MM.1S (cell line): Measurements from ENCODE around the gene PROK1.

Experiments
- DNase-seq: peaks from one replicate; pipeline ENCODE4 v3.0.0-alpha.2; 2015
- H2AFZ ChIP-seq: fragments of 300-600 bp; sonication (generic); 2 replicates; pipeline ENCODE4 v1.6.0; 2016; ENCODE audit warnings: antibody characterized with exemption, low read length
- H3F3A ChIP-seq: fragments of 300-600 bp; sonication (generic); 2 replicates; pipeline ENCODE4 v1.6.1; 2016; ENCODE audit warnings: mild to moderate bottlenecking, antibody characterized with exemption, low read length, moderate library complexity, mixed read lengths; ENCODE audit not compliant: insufficient read depth
- H3K27ac ChIP-seq: fragments of 300-600 bp; sonication (generic); 2 replicates; pipeline ENCODE4 v1.5.1; 2016; ENCODE audit warnings: mild to moderate bottlenecking, low read length
- H3K27me3 ChIP-seq: fragments of 300-600 bp; sonication (generic); replicated peaks from 2 replicates; pipeline ENCODE4 v1.6.0; 2016; ENCODE audit warnings: low read length; ENCODE audit not compliant: insufficient read depth
- H3K36me3 ChIP-seq: fragments of 300-600 bp; sonication (generic); replicated peaks from 2 replicates; pipeline ENCODE4 v1.6.1; 2016; ENCODE audit warnings: mild to moderate bottlenecking, low read length, mixed read lengths; ENCODE audit not compliant: insufficient read depth
- H3K4me1 ChIP-seq: fragments of 300-600 bp; sonication (generic); 2 replicates; pipeline ENCODE4 v1.6.1; 2016; ENCODE audit warnings: low read length, mixed read lengths
- H3K4me2 ChIP-seq: fragments of 300-600 bp; sonication (generic); 2 replicates; pipeline ENCODE4 v1.6.0; 2016; ENCODE audit warnings: low read depth, low read length
- H3K4me3 ChIP-seq: fragments of 300-600 bp; sonication (generic); 2 replicates; pipeline ENCODE4 v1.5.1; 2016; ENCODE audit warnings: low read length, mixed read lengths
- H3K79me2 ChIP-seq: fragments of 300-600 bp; sonication (generic); 2 replicates; pipeline ENCODE4 v1.6.1; 2016; ENCODE audit warnings: mixed run types, low read length, mixed read lengths
- H3K9ac ChIP-seq: fragments of 300-600 bp; sonication (generic); 2 replicates; pipeline ENCODE4 v1.6.1; 2016; ENCODE audit warnings: low read length, mixed read lengths
- H3K9me2 ChIP-seq: fragments of 300-600 bp; sonication (generic); replicated peaks from 2 replicates; pipeline ENCODE4 v1.6.1; 2016; ENCODE audit warnings: mild to moderate bottlenecking, low read length, mixed read lengths; ENCODE audit not compliant: insufficient read depth
- H3K9me3 ChIP-seq: fragments of 300-600 bp; sonication (generic); replicated peaks from 2 replicates; pipeline ENCODE4 v1.6.1; 2016; ENCODE audit warnings: mild to moderate bottlenecking, low read length, mixed read lengths; ENCODE audit not compliant: insufficient read depth
- H4K20me1 ChIP-seq: fragments of 300-600 bp; sonication (generic); 2 replicates; pipeline ENCODE4 v1.6.1; 2016; ENCODE audit warnings: mild to moderate bottlenecking, low read length, moderate library complexity, mixed read lengths; ENCODE audit not compliant: insufficient read depth
- EZH2 ChIP-seq: fragments of 300-600 bp; sonication (generic); optimal IDR thresholded peaks from 2 replicates; pipeline ENCODE3; 2017; ENCODE audit warnings: low read depth, mild to moderate bottlenecking, antibody characterized with exemption, low read length, mixed read lengths
- EZH2phosphoT487 ChIP-seq: fragments of 300-600 bp; sonication (generic); IDR thresholded peaks from 2 replicates; pipeline ENCODE4 v1.6.1; 2018; ENCODE audit warnings: antibody characterized with exemption, low read length
- TF ChIP-seq, protein P1 (sequence below): fragments of 300-600 bp; sonication (generic); IDR thresholded peaks from 2 replicates; pipeline ENCODE4 v1.5.1; 2016; ENCODE audit warnings: antibody characterized with exemption, low read length, mixed read lengths

Gene PROK1

DNA sequence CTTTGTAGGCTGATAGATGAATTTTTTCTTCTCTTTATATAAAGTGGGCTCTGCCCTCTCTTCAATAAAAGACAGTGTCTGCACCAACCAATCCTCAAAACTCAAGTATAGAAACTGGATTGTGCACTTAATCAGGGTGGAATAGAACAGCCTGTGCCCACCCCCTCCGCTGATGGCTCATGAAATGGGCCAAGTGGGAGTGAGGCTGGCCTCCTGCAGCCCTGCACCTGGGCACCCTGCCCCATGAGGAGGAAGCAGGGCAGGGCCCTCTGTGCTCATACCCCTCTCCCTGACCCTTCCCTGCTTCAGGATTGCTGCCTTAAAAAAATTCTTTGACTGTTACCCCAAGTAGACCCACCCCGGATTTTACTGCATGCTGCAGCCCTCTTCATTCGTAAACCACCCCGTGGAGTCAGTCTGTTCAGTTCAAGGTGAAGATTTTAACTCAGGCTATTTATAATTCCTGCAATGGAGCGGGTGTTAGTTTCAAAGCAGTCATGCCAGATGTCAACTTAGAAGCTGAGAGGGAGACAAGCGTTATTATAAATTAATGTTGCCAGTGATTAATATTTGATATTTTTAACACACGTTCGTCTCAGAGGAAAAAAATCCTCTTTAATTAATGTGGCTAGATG lies 15.8 kb downstream of the PROK1 start:
- Histone ChIP-seq H2AFZ (no peak overlapping the region), H3K4me1 (no peaks in the 10 kb centered on the region), H3F3A (no peaks in the 10 kb centered on the region), H3K9me3 (no peaks in the 10 kb centered on the region), H3K27ac (no peak overlapping the region; the same call in 1 of the 2 replicates), H3K9ac (no peak overlapping the region), H3K4me3 (no peak overlapping the region), H3K9me2 (no peaks in the 10 kb centered on the region), H3K79me2 (no peaks in the 10 kb centered on the region), H4K20me1 (no peaks in the 10 kb centered on the region), H3K4me2 (no peak overlapping the region), H3K36me3 (no peaks in the 10 kb centered on the region), H3K27me3 (no peaks in the 10 kb centered on the region)
- TF ChIP-seq EZH2phosphoT487: no peak
- TF ChIP-seq, protein P1, sequence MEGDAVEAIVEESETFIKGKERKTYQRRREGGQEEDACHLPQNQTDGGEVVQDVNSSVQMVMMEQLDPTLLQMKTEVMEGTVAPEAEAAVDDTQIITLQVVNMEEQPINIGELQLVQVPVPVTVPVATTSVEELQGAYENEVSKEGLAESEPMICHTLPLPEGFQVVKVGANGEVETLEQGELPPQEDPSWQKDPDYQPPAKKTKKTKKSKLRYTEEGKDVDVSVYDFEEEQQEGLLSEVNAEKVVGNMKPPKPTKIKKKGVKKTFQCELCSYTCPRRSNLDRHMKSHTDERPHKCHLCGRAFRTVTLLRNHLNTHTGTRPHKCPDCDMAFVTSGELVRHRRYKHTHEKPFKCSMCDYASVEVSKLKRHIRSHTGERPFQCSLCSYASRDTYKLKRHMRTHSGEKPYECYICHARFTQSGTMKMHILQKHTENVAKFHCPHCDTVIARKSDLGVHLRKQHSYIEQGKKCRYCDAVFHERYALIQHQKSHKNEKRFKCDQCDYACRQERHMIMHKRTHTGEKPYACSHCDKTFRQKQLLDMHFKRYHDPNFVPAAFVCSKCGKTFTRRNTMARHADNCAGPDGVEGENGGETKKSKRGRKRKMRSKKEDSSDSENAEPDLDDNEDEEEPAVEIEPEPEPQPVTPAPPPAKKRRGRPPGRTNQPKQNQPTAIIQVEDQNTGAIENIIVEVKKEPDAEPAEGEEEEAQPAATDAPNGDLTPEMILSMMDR: no peak
- TF ChIP-seq EZH2: no peak
- no peak for DNase-seq

DNA sequence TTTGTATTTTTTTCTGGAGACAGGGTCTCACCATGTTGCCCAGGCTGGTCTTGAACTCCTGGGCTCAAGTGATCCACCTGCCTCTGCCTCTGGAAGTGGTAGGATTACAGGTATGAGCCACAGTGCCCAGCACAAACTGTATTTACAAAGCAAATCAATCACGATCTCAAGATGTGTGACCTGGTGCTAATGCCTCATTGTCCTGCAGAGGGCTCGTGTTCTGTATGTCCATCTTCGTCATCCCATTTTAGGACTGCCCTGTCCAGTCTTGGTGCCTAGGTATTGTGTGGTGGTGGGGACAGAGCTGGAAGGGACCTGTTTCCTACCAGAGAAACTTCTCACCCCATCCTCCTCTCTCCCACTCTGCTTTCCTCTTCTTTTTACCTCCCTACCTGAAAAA lies 20.2 kb downstream of the PROK1 start:
- no peak overlapping the region for H3K27ac ChIP-seq
- no peaks in the 10 kb centered on the region for H3K79me2 ChIP-seq
- no peaks in the 10 kb centered on the region for H3K4me1 ChIP-seq
- no peaks in the 10 kb centered on the region for H3K27me3 ChIP-seq
- H3K9me3 ChIP-seq: no peaks in the 10 kb centered on the region
- H3K4me3 ChIP-seq: no peak overlapping the region
- no peaks in the 10 kb centered on the region for H4K20me1 ChIP-seq
- H3F3A ChIP-seq: no peaks in the 10 kb centered on the region
- no peak overlapping the region for H3K9ac ChIP-seq
- H3K36me3 ChIP-seq: no peaks in the 10 kb centered on the region
- H2AFZ ChIP-seq: no peak overlapping the region
- no peak for TF ChIP-seq EZH2phosphoT487
- TF ChIP-seq EZH2: no peak
- TF ChIP-seq, protein P1: no peak
- H3K9me2 ChIP-seq: no peaks in the 10 kb centered on the region
- no peak for DNase-seq
- H3K4me2 ChIP-seq: no peak overlapping the region

DNA sequence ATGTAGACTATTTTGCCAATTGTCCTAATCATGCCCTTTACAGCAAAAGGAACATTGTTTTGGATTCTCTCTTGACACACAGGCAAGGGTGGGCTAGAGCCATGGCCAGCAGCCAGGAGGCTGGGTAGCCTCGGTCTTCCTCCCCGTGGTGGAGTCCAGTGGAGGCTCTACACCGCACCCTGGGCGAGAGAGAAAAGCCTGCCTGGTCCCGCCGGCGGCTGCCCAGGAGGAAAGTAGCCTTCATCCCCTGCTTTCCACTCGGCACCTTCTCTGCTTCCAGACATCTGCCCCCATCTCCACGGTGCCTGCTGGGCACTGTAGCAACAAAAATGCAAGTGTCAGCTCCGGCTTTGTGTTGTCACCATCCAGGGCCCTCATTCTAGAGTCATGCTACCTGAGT lies 21.6 kb downstream of the PROK1 start:
- H3K4me3 ChIP-seq: no peak overlapping the region
- H3K79me2 ChIP-seq: no peaks in the 10 kb centered on the region
- H4K20me1 ChIP-seq: no peaks in the 10 kb centered on the region
- no peak overlapping the region for H3K9ac ChIP-seq
- H3F3A ChIP-seq: no peaks in the 10 kb centered on the region
- H3K27ac ChIP-seq: no peak overlapping the region
- no peaks in the 10 kb centered on the region for H3K4me1 ChIP-seq
- TF ChIP-seq, protein P1: no peak
- TF ChIP-seq EZH2: no peak
- TF ChIP-seq EZH2phosphoT487: no peak
- no peaks in the 10 kb centered on the region for H3K9me3 ChIP-seq
- H3K27me3 ChIP-seq: no peaks in the 10 kb centered on the region
- no peak overlapping the region for H3K4me2 ChIP-seq
- DNase-seq: no peak
- H2AFZ ChIP-seq: no peak overlapping the region
- H3K9me2 ChIP-seq: no peaks in the 10 kb centered on the region
- no peaks in the 10 kb centered on the region for H3K36me3 ChIP-seq
